K562 (cell line): Measurements from ENCODE around the gene HIVEP3. TPM values are rescaled to one million over a fixed set of nuclear protein-coding genes. Genes with fewer than 3 reads are reported as not detected.
A peak's percentile ranks its signal among the peaks of the same experiment; 100 is the strongest.

ENCODE experiments used
- ATAC-seq: fragments of 200-7000 bp; cut with Tn5 transposase; 3 replicates; pipeline ENCODE4 v1.9.1; 2020; ENCODE audit warnings: moderate library complexity
- BruUV-seq: library from RNA; stranded (reverse); fragments of 400-500 nt; replicated peaks from 2 replicates; lab custom pipeline; 2021; lab: Mats Ljungman, UMichigan
- CTCF ChIA-PET: fragments of 300-600 bp; formaldehyde crosslinking; extraction: SDS; loops from one replicate; lab custom pipeline; 2021; ENCODE audit warnings: low intra/inter-chr PET ratio; lab: Yijun Ruan, JAX
- POLR2A ChIA-PET: fragments of 300-600, 350-650 bp; sonication (Branson Sonifier 250); formaldehyde crosslinking; extraction: SDS; loops from one replicate; lab custom pipeline; 2021; ENCODE audit warnings: antibody characterized with exemption, inconsistent platforms; lab: Yijun Ruan, JAX
- DNase-seq, 4 experiments: peaks; one replicate each; pipeline versions ENCODE4 v3.0.0 to v3.0.0-alpha.2; 2011 to 2018; ENCODE audit warnings: low spot score in 3 of 4, mixed read lengths in 3 of 4; ENCODE audit errors: extremely low read depth in 1 of 4
- FAIRE-seq: peaks from 2 replicates; lab custom pipeline; 2011; peaks lifted over from hg19 to GRCh38; lab: Jason Lieb, UNC
- H2AFZ ChIP-seq: 2 replicates; pipeline ENCODE4 v1.6.0; 2011; ENCODE audit warnings: low read depth, low read length, control low read depth, inconsistent platforms
- H3K27ac ChIP-seq: fragments of 200-600 bp; 3 replicates; pipeline ENCODE4 v1.8.0; 2011; ENCODE audit warnings: low read depth, mild to moderate bottlenecking, control low read depth, inconsistent platforms, low read length, moderate library complexity, mixed read lengths; ENCODE audit errors: extremely low read depth
- H3K27me3 ChIP-seq, 2 experiments: fragments of 300-600 bp in 1 of 2; 2 replicates in 1 of 2; 3 replicates in 1 of 2; pipeline versions ENCODE4 v1.6.0 to v1.8.0; 2011; ENCODE audit warnings: inconsistent platforms in 2 of 2, low read length in 2 of 2, mild to moderate bottlenecking in 1 of 2, mixed read lengths in 1 of 2, moderate library complexity in 1 of 2; ENCODE audit not compliant: control insufficient read depth in 2 of 2, insufficient read depth in 2 of 2
- H3K36me3 ChIP-seq: fragments of 300-600 bp; 3 replicates; pipeline ENCODE4 v1.8.0; 2011; ENCODE audit warnings: mild to moderate bottlenecking, low read length, inconsistent platforms; ENCODE audit not compliant: control insufficient read depth, insufficient read depth
- H3K4me1 ChIP-seq, 2 experiments: fragments of 200-600 bp in 1 of 2; replicated peaks in 1 of 2; 2 replicates in 1 of 2; 3 replicates in 1 of 2; pipeline versions ENCODE4 v1.5.1 to v1.8.0; 2011; ENCODE audit warnings: inconsistent platforms in 2 of 2, low read length in 2 of 2, mild to moderate bottlenecking in 1 of 2, mixed read lengths in 1 of 2, moderate library complexity in 1 of 2; ENCODE audit not compliant: control insufficient read depth in 2 of 2, insufficient read depth in 2 of 2
- H3K4me2 ChIP-seq: 2 replicates; pipeline ENCODE4 v1.6.1; 2011; ENCODE audit warnings: low read length, control low read depth, inconsistent platforms, mixed read lengths; ENCODE audit not compliant: insufficient read depth
- H3K4me3 ChIP-seq: fragments of 200-600 bp; sonication (generic), shearing (Covaris generic); 2 replicates; pipeline ENCODE4 v1.5.1; 2016; ENCODE audit warnings: control low read depth, inconsistent platforms
- H3K79me2 ChIP-seq: fragments of 200-600 bp; 3 replicates; pipeline ENCODE4 v1.8.0; 2011; ENCODE audit warnings: low read length, inconsistent platforms; ENCODE audit not compliant: control insufficient read depth, insufficient read depth
- H3K9ac ChIP-seq, 2 experiments: 2 replicates each; pipeline versions ENCODE4 v1.6.0 to v1.6.1; 2011; ENCODE audit warnings: low read depth in 2 of 2, low read length in 2 of 2, control low read depth in 1 of 2, inconsistent platforms in 1 of 2, mild to moderate bottlenecking in 1 of 2, mixed read lengths in 1 of 2; ENCODE audit not compliant: insufficient read depth in 1 of 2
- H3K9me1 ChIP-seq: one replicate; pipeline ENCODE4 v1.6.0; 2011; ENCODE audit warnings: inconsistent platforms, mild to moderate bottlenecking, low read length, moderate library complexity; ENCODE audit not compliant: control insufficient read depth, insufficient read depth
- H3K9me3 ChIP-seq: replicated peaks from 2 replicates; pipeline ENCODE4 v1.5.1; 2011; ENCODE audit warnings: low read depth, low read length, inconsistent platforms; ENCODE audit not compliant: control insufficient read depth, insufficient read depth
- H4K20me1 ChIP-seq: replicated peaks from 2 replicates; pipeline ENCODE4 v1.6.1; 2011; ENCODE audit warnings: low read length, inconsistent platforms, mixed read lengths; ENCODE audit not compliant: control insufficient read depth, insufficient read depth
- BCLAF1 ChIP-seq, 2 experiments: fragments of 450-650 bp in 1 of 2; IDR thresholded peaks; 2 replicates each; pipeline ENCODE4 v1.6.1; 2011 to 2017; ENCODE audit warnings: low read depth in 2 of 2, antibody characterized with exemption in 1 of 2, borderline replicate concordance in 1 of 2, low read length in 1 of 2, mild to moderate bottlenecking in 1 of 2, mixed read lengths in 1 of 2; ENCODE audit not compliant: control insufficient read depth in 1 of 2
- CHCHD3 ChIP-seq: fragments of 250-450 bp; sonication (Bioruptor Pico); IDR thresholded peaks from 2 replicates; pipeline ENCODE4 v2.1.2; 2022; ENCODE audit warnings: mild to moderate bottlenecking
- KDM5B ChIP-seq: fragments of 200-600 bp; sonication (generic); IDR thresholded peaks from 2 replicates; pipeline ENCODE4 v1.6.1; 2012; ENCODE audit warnings: low read depth, mild to moderate bottlenecking, moderate library complexity, low read length, control low read depth, inconsistent platforms; ENCODE audit not compliant: insufficient replicate concordance
- NELFE ChIP-seq: IDR thresholded peaks from 2 replicates; pipeline ENCODE4 v1.6.1; 2011; ENCODE audit warnings: mild to moderate bottlenecking; ENCODE audit not compliant: insufficient read depth, insufficient read length
- NEUROD1 ChIP-seq: fragments of 150-350 bp; IDR thresholded peaks from 2 replicates; pipeline ENCODE4 v1.6.1; 2014; ENCODE audit warnings: borderline replicate concordance, low read length, low read depth; ENCODE audit not compliant: partially characterized antibody
- NR2C2 ChIP-seq, 2 experiments: fragments of 200-800 bp in 1 of 2; sonication (Bioruptor generic) in 1 of 2; sonication (generic) in 1 of 2; formaldehyde crosslinking in 1 of 2; IDR thresholded peaks; 2 replicates each; pipeline versions ENCODE4 v1.6.1 to v1.8.0; 2016 to 2022; ENCODE audit warnings: mild to moderate bottlenecking in 1 of 2, missing compliant biosample characterization in 1 of 2, missing genetic modification characterization in 1 of 2, missing genetic modification reagents in 1 of 2
- PML ChIP-seq: IDR thresholded peaks from 2 replicates; pipeline ENCODE4 v1.6.1; 2012; ENCODE audit warnings: low read length, inconsistent platforms
- POLR3G ChIP-seq: IDR thresholded peaks from 2 replicates; pipeline ENCODE4 v1.6.1; 2011; ENCODE audit not compliant: insufficient read length, insufficient replicate concordance; ENCODE audit errors: extremely low read depth
- RAD21 ChIP-seq, 2 experiments: fragments of 250-450 bp in 1 of 2; fragments of 450-650 bp in 1 of 2; sonication (Bioruptor Pico) in 1 of 2; formaldehyde crosslinking in 1 of 2; IDR thresholded peaks in 1 of 2; conservative IDR thresholded peaks in 1 of 2; 2 replicates each; pipeline versions ENCODE4 v1.4.0 to v1.8.0; 2020 to 2022; ENCODE audit warnings: mild to moderate bottlenecking in 2 of 2, moderate library complexity in 1 of 2
- ZMIZ1 ChIP-seq, 2 experiments: fragments of 150-350 bp in 1 of 2; IDR thresholded peaks; 2 replicates each; pipeline ENCODE4 v1.6.1; 2012 to 2016; ENCODE audit warnings: low read depth in 2 of 2, low read length in 2 of 2, mild to moderate bottlenecking in 1 of 2, moderate library complexity in 1 of 2
- ZNF589 ChIP-seq: fragments of 200-800 bp; sonication (Bioruptor generic); IDR thresholded peaks from 2 replicates; pipeline ENCODE4 v1.6.1; 2016; ENCODE audit warnings: low read depth, missing genetic modification characterization, missing compliant biosample characterization
- ZNF75A ChIP-seq: fragments of 450-650 bp; formaldehyde crosslinking; IDR thresholded peaks from 2 replicates; pipeline ENCODE4 v1.4.0; 2020; ENCODE audit warnings: mild to moderate bottlenecking
- WGBS: fragments of 100-300 bp; shearing (Covaris generic); methylation state at CpG from one replicate; pipeline ENCODE4 v1.1.6; 2016; ENCODE audit warnings: low coverage, mixed read lengths; ENCODE audit not compliant: insufficient coverage; ENCODE audit errors: missing lambda C conversion rate; 5-methylcytosine and 5-hydroxymethylcytosine counted together
- in situ Hi-C: fragments of 300-500 bp; cut with MboI; formaldehyde crosslinking; loops from 4 replicates; pipeline ENCODE4 v1.15.0; 2018; ENCODE audit warnings: inconsistent platforms, mixed read lengths
- intact Hi-C: fragments of 100-400 bp; cut with micrococcal nuclease; formaldehyde crosslinking; loops from 2 replicates; pipeline ENCODE4 v1.14.2; 2022
- polyA plus RNA-seq, 8 experiments: library from polyadenylated mRNA; depleted of rRNA in 4 of 8; stranded (reverse) in 5 of 8; unstranded in 3 of 8; fragments of >200 nt; fragmentation: Nextera tagmentation in 2 of 8; fragmentation: Illumina TruSeq in 1 of 8; extraction: Ambion mirVana in 2 of 8; extraction: Trizol in 1 of 8; gene quantifications; 2 replicates each; pipeline versions ENCODE4 v1.2.1 to v1.2.3, GENCODE V29; 2011 to 2014; ENCODE audit warnings: inconsistent platforms in 1 of 8, missing spikeins in 1 of 8
- total RNA-seq, 7 experiments: library from RNA; depleted of rRNA in 6 of 7; stranded (reverse); fragments of >200 nt in 6 of 7; fragmentation: Illumina TruSeq in 2 of 7; extraction: Trizol in 2 of 7; gene quantifications; 2 replicates each; pipeline versions ENCODE4 v1.2.1 to v1.2.3, GENCODE V29; 2011 to 2021; ENCODE audit warnings: low replicate concordance in 1 of 7

Gene HIVEP3
- total and polyA plus RNA-seq, 9 of the 15 experiments (the other 6 are each of a cell fraction or from before 2014, with no cell fraction given) = 0.09 to 0.58 (median 0.34) TPM; not detected in 1

GRCh38 chr1:41758500-41758899 lies 160.2 kb downstream of the HIVEP3 start (continued):
- no peak for TF ChIP-seq KDM5B
- no peak for TF ChIP-seq NELFE
- TF ChIP-seq NEUROD1 = no peak
- TF ChIP-seq CHCHD3 = no peak
- no peak for TF ChIP-seq BCLAF1 (IDR thresholded peaks at IDR 0.05; ENCODE audit: borderline replicate concordance in 1 of 2, control insufficient read depth in 1 of 2, low read depth in 2 of 2, low read length in 1 of 2)
- no peak for TF ChIP-seq NR2C2 (CRISPR knock-in tag; IDR thresholded peaks at IDR 0.05)
- no peak for TF ChIP-seq NR2C2 (tag; IDR thresholded peaks at IDR 0.05)

- H3K4me3 ChIP-seq = no peak overlapping the region
- DNase-seq (peak in 1 of 4 experiments; percentile 6), FAIRE-seq (no peak), ATAC-seq (no peak)
- H3K79me2 ChIP-seq = no peaks in the 10 kb centered on the region
- no peaks in the 10 kb centered on the region for H4K20me1 ChIP-seq
- no TSS peak for BruUV-seq
- intact Hi-C loops = no loop called here
- in situ Hi-C loops = no loop called here
- H3K9me1 ChIP-seq = no peaks in the 10 kb centered on the region
- POLR2A ChIA-PET = interaction anchor here (0.7 kb wide), 1 partner anchor 1188 kb away, joined by 3 read pairs; no protein-coding TSS in a partner anchor
- no peaks in the 10 kb centered on the region for H3K36me3 ChIP-seq
- CTCF ChIA-PET = interaction anchor here (0.6 kb wide), 1 partner anchor 359 kb away, joined by 3 read pairs; no protein-coding TSS in a partner anchor
- H3K4me1 ChIP-seq = no peaks in the 10 kb centered on the region
- peaks cover 5 to 34% of the 10 kb centered on the region in 2 experiments; a peak in 3 of 5 replicates for H3K27me3 ChIP-seq
- H3K9me3 ChIP-seq = no peaks in the 10 kb centered on the region
- 4% methylated on average over 6 of the region's 6 CpGs for WGBS
- no peak overlapping the region for H2AFZ ChIP-seq
- H3K4me2 ChIP-seq = no peak overlapping the region
- H3K27ac ChIP-seq = no peak overlapping the region
- H3K9ac ChIP-seq = no peak overlapping the region
- TF ChIP-seq PML (no peak), RAD21 (CRISPR knock-in tag; conservative IDR thresholded peaks at IDR 0.05 in 1 of 2, IDR thresholded peaks at IDR 0.05 in 1 of 2) (peak in 1 of 2 experiments; percentile 12; a peak in 1 of 4 replicates), ZNF589 (CRISPR knock-in tag) (no peak), ZNF75A (CRISPR knock-in tag) (no peak), POLR3G (no peak), ZMIZ1 (IDR thresholded peaks at IDR 0.05; ENCODE audit: low read depth in 2 of 2, low read length in 2 of 2) (no peak)
Observed at GRCh38 chr1:41754540-41754939, 164.2 kb downstream of the HIVEP3 start.
